Spleen (tissue), 11 donors: ENCODE data around the gene DIP2C. TPM values are rescaled to one million over a fixed set of nuclear protein-coding genes. Genes with fewer than 3 reads are reported as not detected.
A peak's percentile ranks its signal among the peaks of the same experiment; 100 is the strongest.

ENCODE experiments used
- DNase-seq: peaks from one replicate; pipeline ENCODE4 v3.0.0-alpha.2; 2020
- H3K27ac ChIP-seq, 8 donors: fragments of 200-600 bp; sonication (generic) in 7 of 8; 1 replicate in 4 of 8; 2 replicates in 4 of 8; pipeline versions ENCODE4 v1.5.0 to v1.8.0; 2016 to 2021; ENCODE audit warnings: inconsistent platforms in 4 of 8, mild to moderate bottlenecking in 4 of 8, moderate library complexity in 1 of 8
- H3K27me3 ChIP-seq, 7 donors: fragments of 200-600 bp; sonication (generic) in 6 of 7; replicated peaks in 1 of 7; 1 replicate in 4 of 7; 2 replicates in 3 of 7; pipeline versions ENCODE4 v1.5.0 to v1.8.0; 2016 to 2021; ENCODE audit warnings: inconsistent platforms in 3 of 7, mild to moderate bottlenecking in 1 of 7
- H3K36me3 ChIP-seq, 6 donors: fragments of 200-600 bp; sonication (generic) in 5 of 6; 1 replicate in 4 of 6; 2 replicates in 2 of 6; pipeline versions ENCODE4 v1.5.0 to v1.8.0; 2016 to 2021; ENCODE audit warnings: inconsistent platforms in 2 of 6
- H3K4me1 ChIP-seq, 6 donors: fragments of 200-600 bp; sonication (generic) in 5 of 6; 1 replicate in 3 of 6; 2 replicates in 3 of 6; pipeline versions ENCODE4 v1.5.0 to v1.8.0; 2016 to 2021; ENCODE audit warnings: inconsistent platforms in 3 of 6
- H3K4me3 ChIP-seq, 8 donors: fragments of 200-600 bp; sonication (generic) in 7 of 8; 1 replicate in 4 of 8; 2 replicates in 4 of 8; pipeline versions ENCODE4 v1.5.0 to v1.8.0; 2016 to 2021; ENCODE audit warnings: inconsistent platforms in 4 of 8, mild to moderate bottlenecking in 4 of 8, moderate library complexity in 2 of 8
- H3K9me3 ChIP-seq, 8 donors: fragments of 200-600 bp; sonication (generic) in 7 of 8; 1 replicate in 4 of 8; 2 replicates in 4 of 8; pipeline versions ENCODE4 v1.5.0 to v1.8.0; 2016 to 2021; ENCODE audit warnings: inconsistent platforms in 4 of 8
- POLR2A ChIP-seq, 3 donors: fragments of 450-650 bp; IDR thresholded peaks; one replicate each; pipeline ENCODE4 v1.5.1; 2017; ENCODE audit warnings: antibody characterized with exemption in 3 of 3, mild to moderate bottlenecking in 1 of 3
- POLR2AphosphoS5 ChIP-seq, 3 donors: sonication (generic); formaldehyde crosslinking; IDR thresholded peaks; one replicate each; pipeline ENCODE4 v1.5.1; 2017; ENCODE audit warnings: antibody characterized with exemption in 3 of 3
- WGBS, 5 donors: extraction: QIAGEN DNeasy Blood & Tissue Kit in 3 of 5; methylation state at CpG; one replicate each; pipeline versions ENCODE4 v1.1.5 to v1.1.7; 2013 to 2018; 5-methylcytosine and 5-hydroxymethylcytosine counted together
- intact Hi-C: fragments of 100-400 bp; cut with DNase I; formaldehyde crosslinking; loops from one replicate; pipeline ENCODE4 v1.15.0; 2023; ENCODE audit warnings: low total_unique reads
- polyA plus RNA-seq, 3 donors: library from polyadenylated mRNA; stranded (reverse); fragments of 200-250 nt; gene quantifications; one replicate each; pipeline ENCODE4 v1.2.1, GENCODE V29; 2013
- total RNA-seq, 7 donors: library from RNA; depleted of rRNA in 3 of 7; stranded (reverse); fragments of >200 nt in 3 of 7; fragmentation: NEBNext Ultra II Directional in 4 of 7; extraction: Animal tissue kit (Norgen Biotek cat#: 25700) in 4 of 7; gene quantifications; one replicate each; pipeline versions ENCODE4 v1.1.0 to v1.2.1, GENCODE V29; 2016 to 2021
- TF ChIP-seq, protein P1 (sequence below), 11 experiments: fragments of 200-600 bp in 7 of 11; fragments of 450-650 bp in 4 of 11; sonication (generic) in 4 of 11; IDR thresholded peaks in 8 of 11; conservative IDR thresholded peaks in 3 of 11; 1 replicate in 7 of 11; 2 replicates in 4 of 11; pipeline versions ENCODE4 v1.4.0 to v1.8.0; 2016 to 2021; ENCODE audit warnings: antibody characterized with exemption in 11 of 11, inconsistent platforms in 4 of 11, mild to moderate bottlenecking in 1 of 11
- donor health status: healthy with polysubstance abuse.
- donor health status: DM: no; HTN: no; CAD: no; lungs with moderate emphysema.
- donor health status: DM: no; HTN: no; CAD: no.
- donor health status: Bipolar disorder and iron deficiency.
- donor health status: healthy.
- donor health status: DM: no; HTN: no; CAD: no.
- donor health status: DM: yes; HTN: yes; CAD: no.

DIP2C gene
- total and polyA plus RNA-seq, 10 donors: 2.2 to 13.1 (median 9.0) TPM

DNA sequence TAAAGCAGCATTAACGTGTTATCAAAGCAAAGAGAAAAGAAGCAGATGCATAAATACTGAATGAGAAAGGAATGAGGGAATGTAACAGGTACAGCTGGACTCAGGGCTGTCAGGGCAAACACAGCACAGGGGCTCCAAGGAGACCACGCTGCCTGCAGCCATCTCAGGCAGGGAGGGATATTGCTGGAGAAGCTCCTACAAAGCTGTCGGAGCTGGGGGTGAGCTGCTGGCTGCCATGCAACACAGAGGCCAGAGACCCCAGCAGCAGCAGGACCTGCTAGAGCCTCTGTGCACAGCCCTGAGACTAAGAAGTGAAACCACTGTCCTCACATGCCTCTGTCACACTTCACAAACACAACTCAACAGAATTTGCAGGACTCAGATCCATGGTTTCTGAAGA, 235.8 kb downstream of the DIP2C start:
- intact Hi-C loops: no loop called here
- no peaks in the 10 kb centered on the region for H3K9me3 ChIP-seq
- H3K27me3 ChIP-seq: no peaks in the 10 kb centered on the region
- no peak for DNase-seq
- H3K36me3 ChIP-seq: no peaks in the 10 kb centered on the region
- TF ChIP-seq POLR2AphosphoS5 (IDR thresholded peaks at IDR 0.05): no peak
- TF ChIP-seq, protein P1, sequence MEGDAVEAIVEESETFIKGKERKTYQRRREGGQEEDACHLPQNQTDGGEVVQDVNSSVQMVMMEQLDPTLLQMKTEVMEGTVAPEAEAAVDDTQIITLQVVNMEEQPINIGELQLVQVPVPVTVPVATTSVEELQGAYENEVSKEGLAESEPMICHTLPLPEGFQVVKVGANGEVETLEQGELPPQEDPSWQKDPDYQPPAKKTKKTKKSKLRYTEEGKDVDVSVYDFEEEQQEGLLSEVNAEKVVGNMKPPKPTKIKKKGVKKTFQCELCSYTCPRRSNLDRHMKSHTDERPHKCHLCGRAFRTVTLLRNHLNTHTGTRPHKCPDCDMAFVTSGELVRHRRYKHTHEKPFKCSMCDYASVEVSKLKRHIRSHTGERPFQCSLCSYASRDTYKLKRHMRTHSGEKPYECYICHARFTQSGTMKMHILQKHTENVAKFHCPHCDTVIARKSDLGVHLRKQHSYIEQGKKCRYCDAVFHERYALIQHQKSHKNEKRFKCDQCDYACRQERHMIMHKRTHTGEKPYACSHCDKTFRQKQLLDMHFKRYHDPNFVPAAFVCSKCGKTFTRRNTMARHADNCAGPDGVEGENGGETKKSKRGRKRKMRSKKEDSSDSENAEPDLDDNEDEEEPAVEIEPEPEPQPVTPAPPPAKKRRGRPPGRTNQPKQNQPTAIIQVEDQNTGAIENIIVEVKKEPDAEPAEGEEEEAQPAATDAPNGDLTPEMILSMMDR (IDR thresholded peaks at IDR 0.05 in 8 of 11, conservative IDR thresholded peaks at IDR 0.05 in 3 of 11): no peak
- no peak for TF ChIP-seq POLR2A (IDR thresholded peaks at IDR 0.05)
- H3K4me1 ChIP-seq: peaks cover 0 to 43% (median 15%) of the 10 kb centered on the region in 6 donors
- H3K4me3 ChIP-seq: no peak overlapping the region
- 76 to 89% (median 80%) methylated on average over 3 of the region's 3 CpGs for WGBS, 5 donors
- H3K27ac ChIP-seq: no peak overlapping the region

- peak; percentile 49 for DNase-seq
- Histone ChIP-seq H3K4me3 (no peak overlapping the region), H3K36me3 (no peaks in the 10 kb centered on the region), H3K27me3 (no peaks in the 10 kb centered on the region), H3K27ac (no peak overlapping the region), H3K9me3 (no peaks in the 10 kb centered on the region), H3K4me1 (peaks cover 0 to 43% (median 15%) of the 10 kb centered on the region in 6 donors)
- TF ChIP-seq POLR2AphosphoS5 (IDR thresholded peaks at IDR 0.05) (no peak), POLR2A (IDR thresholded peaks at IDR 0.05) (no peak)
- TF ChIP-seq, protein P1 (IDR thresholded peaks at IDR 0.05 in 8 of 11, conservative IDR thresholded peaks at IDR 0.05 in 3 of 11): no peak
- WGBS, 5 donors: 85 to 91% (median 90%) methylated on average over 24 of the region's 24 CpGs
- intact Hi-C loops: no loop called here
Measured at GRCh38 chr10:452512-453426, 236.7 kb downstream of the DIP2C start.

GRCh38 chr10:451856-452255, 237.6 kb downstream of the DIP2C start:
- peak overlapping the region in 1 of 8 donors; percentile 77 for H3K27ac ChIP-seq
- WGBS, 5 donors: 74 to 84% (median 78%) methylated on average over 7 of the region's 7 CpGs
- H3K4me1 ChIP-seq: peaks cover 0 to 43% (median 15%) of the 10 kb centered on the region in 6 donors
- TF ChIP-seq POLR2A (IDR thresholded peaks at IDR 0.05) (no peak), POLR2AphosphoS5 (IDR thresholded peaks at IDR 0.05) (no peak)
- TF ChIP-seq, protein P1 (IDR thresholded peaks at IDR 0.05 in 8 of 11, conservative IDR thresholded peaks at IDR 0.05 in 3 of 11): no peak
- intact Hi-C loops: no loop called here
- H3K4me3 ChIP-seq: no peak overlapping the region
- DNase-seq: peak; percentile 54
- H3K36me3 ChIP-seq: no peaks in the 10 kb centered on the region
- no peaks in the 10 kb centered on the region for H3K27me3 ChIP-seq
- no peaks in the 10 kb centered on the region for H3K9me3 ChIP-seq

DNA sequence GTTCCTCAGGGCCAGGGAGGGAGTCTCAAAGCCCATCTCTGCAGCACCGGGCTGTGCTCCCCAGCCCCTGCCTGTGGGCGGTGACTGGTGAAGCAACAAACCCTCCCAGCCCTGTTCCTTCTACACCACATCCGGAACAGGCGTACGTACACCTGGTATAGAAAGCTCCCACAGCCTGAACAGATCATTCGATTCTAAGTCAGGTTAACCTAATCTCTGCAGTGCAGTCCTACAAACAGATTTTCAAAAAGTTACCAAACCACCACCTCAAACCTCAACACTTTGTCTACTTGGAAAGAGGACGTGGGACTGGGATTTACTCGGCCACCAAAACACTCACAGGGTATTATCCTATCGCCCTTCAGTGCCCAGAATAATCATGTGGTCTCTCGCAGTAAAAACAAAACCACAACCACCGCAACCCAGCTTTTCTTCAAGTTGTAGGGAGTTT, 238.4 kb downstream of the DIP2C start:
- peak; percentile 89 for DNase-seq

More for the DNA sequence above, 238.4 kb downstream of the DIP2C start:
- WGBS, 5 donors: 47 to 51% (median 47%) methylated on average over 11 of the region's 11 CpGs
- TF ChIP-seq, protein P1 (IDR thresholded peaks at IDR 0.05 in 8 of 11, conservative IDR thresholded peaks at IDR 0.05 in 3 of 11): no peak
- TF ChIP-seq POLR2AphosphoS5 (IDR thresholded peaks at IDR 0.05): peak in 2 of 3 donors; percentile 74 to 77
- Histone ChIP-seq H3K9me3 (no peaks in the 10 kb centered on the region), H3K27ac (peak overlapping the region in 5 of 8 donors; percentile 25 to 77 (median 50)), H3K36me3 (no peaks in the 10 kb centered on the region), H3K27me3 (no peaks in the 10 kb centered on the region), H3K4me1 (peaks cover 0 to 43% (median 15%) of the 10 kb centered on the region in 6 donors), H3K4me3 (peak overlapping the region in 2 of 8 donors; percentile 4 to 53)
- intact Hi-C loops: no loop called here
